Hepatocyte (in vitro differentiated cells): ENCODE results near the gene RHBDL2. TPM values are rescaled to one million over a fixed set of nuclear protein-coding genes. Genes with fewer than 3 reads are reported as not detected.

Experiments used
- DNase-seq: peaks from one replicate; pipeline ENCODE4 v3.0.0-alpha.2; 2016; ENCODE audit warnings: low spot score
- H2AFZ ChIP-seq: fragments of 200-600 bp; sonication (generic); 2 replicates; pipeline ENCODE4 v1.6.0; 2016; ENCODE audit warnings: antibody characterized with exemption, mild to moderate bottlenecking
- H3K27ac ChIP-seq: fragments of 200-600 bp; sonication (generic); 2 replicates; pipeline ENCODE4 v1.5.1; 2016; ENCODE audit warnings: mild to moderate bottlenecking
- H3K27me3 ChIP-seq: fragments of 200-600 bp; sonication (generic); 2 replicates; pipeline ENCODE4 v1.6.1; 2016
- H3K36me3 ChIP-seq: fragments of 200-600 bp; sonication (generic); replicated peaks from 2 replicates; pipeline ENCODE4 v1.5.1; 2016; ENCODE audit warnings: low read depth; ENCODE audit not compliant: insufficient read depth
- H3K4me1 ChIP-seq: fragments of 200-600 bp; sonication (generic); 2 replicates; pipeline ENCODE4 v1.5.1; 2016; ENCODE audit warnings: mild to moderate bottlenecking, moderate library complexity; ENCODE audit not compliant: insufficient read depth
- H3K4me2 ChIP-seq: fragments of 200-600 bp; sonication (generic); 2 replicates; pipeline ENCODE4 v1.6.0; 2016
- H3K4me3 ChIP-seq: fragments of 200-600 bp; sonication (generic); 2 replicates; pipeline ENCODE4 v1.5.1; 2016; ENCODE audit warnings: mild to moderate bottlenecking
- H3K79me2 ChIP-seq: fragments of 200-600 bp; sonication (generic); 2 replicates; pipeline ENCODE4 v1.6.0; 2017; ENCODE audit warnings: mild to moderate bottlenecking
- H3K9me2 ChIP-seq: fragments of 200-600 bp; sonication (generic); replicated peaks from 2 replicates; pipeline ENCODE4 v1.6.0; 2017; ENCODE audit warnings: mild to moderate bottlenecking; ENCODE audit not compliant: insufficient read depth
- H3K9me3 ChIP-seq: fragments of 200-600 bp; sonication (generic); 2 replicates; pipeline ENCODE4 v1.5.1; 2016; ENCODE audit warnings: low read depth, mild to moderate bottlenecking
- H4K20me1 ChIP-seq: fragments of 200-600 bp; sonication (generic); 2 replicates; pipeline ENCODE4 v1.6.0; 2016; ENCODE audit warnings: mild to moderate bottlenecking; ENCODE audit not compliant: insufficient read depth, poor library complexity, severe bottlenecking
- CTCF ChIP-seq: fragments of 200-600 bp; sonication (generic); IDR thresholded peaks from 2 replicates; pipeline ENCODE4 v1.5.1; 2016; ENCODE audit warnings: antibody characterized with exemption, mild to moderate bottlenecking; ENCODE audit not compliant: poor library complexity
- EZH2 ChIP-seq: fragments of 200-600 bp; sonication (generic); IDR thresholded peaks from 2 replicates; pipeline ENCODE4 v1.6.1; 2016; ENCODE audit warnings: antibody characterized with exemption, mild to moderate bottlenecking, borderline replicate concordance
- EZH2phosphoT487 ChIP-seq: fragments of 200-600 bp; sonication (generic); IDR thresholded peaks from one replicate; pipeline ENCODE4 v1.6.1; 2018; ENCODE audit warnings: antibody characterized with exemption, mild to moderate bottlenecking, low read depth, moderate library complexity; ENCODE audit not compliant: unreplicated experiment, severe bottlenecking
- WGBS: methylation state at CpG from one replicate; pipeline ENCODE4 v1.1.6; 2016; ENCODE audit warnings: low lambda C conversion rate; ENCODE audit errors: missing lambda C conversion rate; 5-methylcytosine and 5-hydroxymethylcytosine counted together
- polyA plus RNA-seq: library from polyadenylated mRNA; unstranded; fragments of >200 nt; fragmentation: Nextera tagmentation; extraction: Ambion mirVana; gene quantifications from 2 replicates; pipeline ENCODE4 v1.2.1, GENCODE V29; 2016
- total RNA-seq: library from RNA; depleted of rRNA; stranded (reverse); fragments of >200 nt; gene quantifications from 2 replicates; pipeline ENCODE4 v1.2.3, GENCODE V29; 2014

RHBDL2 gene
- total and polyA plus RNA-seq, 2 experiments from 2014 or later, result 0.57 to 0.77 TPM

GRCh38 chr1:38867208-38867607, 74.4 kb downstream of the RHBDL2 start:
- H3K27ac ChIP-seq, result no peak overlapping the region
- H2AFZ ChIP-seq, result no peak overlapping the region
- no peak overlapping the region for H3K4me3 ChIP-seq
- peaks cover 80% of the 10 kb centered on the region for H3K79me2 ChIP-seq
- H4K20me1 ChIP-seq, result peaks cover 13% of the 10 kb centered on the region
- no peaks in the 10 kb centered on the region for H3K36me3 ChIP-seq
- no peak for DNase-seq
- no peak overlapping the region for H3K4me2 ChIP-seq
- no peak for TF ChIP-seq EZH2phosphoT487
- TF ChIP-seq CTCF, result no peak
- no peak for TF ChIP-seq EZH2
- no peaks in the 10 kb centered on the region for H3K9me2 ChIP-seq
- peaks cover 6% of the 10 kb centered on the region for H3K4me1 ChIP-seq
- no peaks in the 10 kb centered on the region for H3K9me3 ChIP-seq
- no peaks in the 10 kb centered on the region for H3K27me3 ChIP-seq
- 93% methylated on average over 8 of the region's 8 CpGs for WGBS

- no peak for DNase-seq
- Histone ChIP-seq H3K4me1 (peaks cover 11% of the 10 kb centered on the region), H3K9me2 (no peaks in the 10 kb centered on the region), H3K79me2 (peaks cover 84% of the 10 kb centered on the region), H3K4me3 (no peak overlapping the region), H3K9me3 (no peaks in the 10 kb centered on the region), H4K20me1 (peaks cover 13% of the 10 kb centered on the region), H2AFZ (no peak overlapping the region), H3K27me3 (no peaks in the 10 kb centered on the region), H3K36me3 (no peaks in the 10 kb centered on the region), H3K27ac (no peak overlapping the region), H3K4me2 (no peak overlapping the region)
- 90% methylated on average over 4 of the region's 4 CpGs for WGBS
- no peak for TF ChIP-seq EZH2
- no peak for TF ChIP-seq CTCF
- TF ChIP-seq EZH2phosphoT487, result no peak
Observed at GRCh38 chr1:38865112-38865715, 76.4 kb downstream of the RHBDL2 start.

GRCh38 chr1:38860454-38860795, 81.2 kb downstream of the RHBDL2 start:
- no peak for TF ChIP-seq CTCF
- no peak for TF ChIP-seq EZH2phosphoT487
- no peak for TF ChIP-seq EZH2
- Histone ChIP-seq H3K36me3 (no peaks in the 10 kb centered on the region), H3K27ac (peak overlapping the region; percentile 73), H3K27me3 (no peaks in the 10 kb centered on the region), H3K9me2 (no peaks in the 10 kb centered on the region), H3K4me2 (peak overlapping the region; percentile 78), H3K4me3 (peak overlapping the region; percentile 67), H3K79me2 (peaks cover 85% of the 10 kb centered on the region), H3K9me3 (no peaks in the 10 kb centered on the region), H2AFZ (peak overlapping the region; percentile 70), H4K20me1 (peaks cover 35% of the 10 kb centered on the region), H3K4me1 (peaks cover 23% of the 10 kb centered on the region)
- DNase-seq, result no peak
- WGBS, result 18% methylated on average over 6 of the region's 6 CpGs
